ENCODE data around the gene IKBKE.

DNA sequence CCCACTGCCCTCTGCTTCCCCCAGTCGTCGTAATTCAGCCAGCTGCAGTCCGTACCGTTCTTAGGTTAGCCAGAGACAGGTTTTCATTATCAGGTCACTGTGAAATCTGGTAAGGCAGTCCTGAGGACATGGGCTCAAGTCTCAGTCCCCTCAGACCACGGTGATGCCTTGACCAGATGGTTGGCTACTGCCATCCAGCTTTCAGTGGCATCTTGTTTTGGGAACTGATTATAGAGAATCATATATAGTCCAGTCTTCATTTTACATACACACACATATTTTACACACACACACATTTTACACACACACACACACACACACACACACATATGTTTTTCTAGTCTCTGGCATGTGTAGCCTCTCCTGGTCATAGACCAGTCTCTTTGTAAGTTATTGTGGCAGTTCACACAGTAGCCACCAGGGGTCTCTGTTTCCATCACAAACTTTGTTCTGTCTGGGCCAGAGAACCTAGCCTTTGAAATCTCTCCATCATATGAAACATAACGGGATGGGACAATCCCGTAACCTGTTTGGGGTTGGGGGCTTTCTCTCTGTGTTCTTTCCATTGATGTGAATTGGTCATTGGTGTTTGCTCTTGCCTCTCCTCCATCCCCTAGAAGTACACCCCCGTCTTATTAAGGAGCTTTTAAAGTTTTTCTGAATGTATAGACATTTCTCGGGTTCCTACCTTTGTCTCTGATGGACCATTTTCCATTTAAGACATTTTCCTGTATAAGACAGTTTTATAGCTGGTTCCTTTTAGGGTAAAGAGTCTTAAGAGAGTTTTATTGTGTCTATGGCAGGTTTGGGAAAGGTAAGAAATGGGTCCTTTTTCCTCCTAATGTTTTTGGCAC is 8.4 kb upstream of the IKBKE start:
- TF ChIP-seq CTCF (optimal IDR thresholded peaks at IDR 0.05 in 1 of 3, IDR thresholded peaks at IDR 0.05 in 1 of 3, conservative IDR thresholded peaks at IDR 0.05 in 1 of 3; ENCODE audit: extremely low read depth in 1 of 3, insufficient read depth in 2 of 3, low read length in 3 of 3) (peak; percentile 61 to 89 (median 72)), EZH2 (IDR thresholded peaks at IDR 0.05; ENCODE audit: low read length) (no peak)

All from keratinocyte (primary cell).